Activated CD4-positive, alpha-beta T cell treated with anti-CD3 and anti-CD28 coated beads for 48 hours (primary cell): ENCODE data around the gene NAXE.
A peak's percentile ranks its signal among the peaks of the same experiment; 100 is the strongest.
"Not testable (repeated sequence)": the region's sequence is repeated elsewhere in the genome, so short reads cannot be mapped to it uniquely, and the experiment has no call there.

Source experiments
- DNase-seq: peaks from one replicate; pipeline ENCODE4 v3.0.0-alpha.2; 2020

Gene NAXE

DNA sequence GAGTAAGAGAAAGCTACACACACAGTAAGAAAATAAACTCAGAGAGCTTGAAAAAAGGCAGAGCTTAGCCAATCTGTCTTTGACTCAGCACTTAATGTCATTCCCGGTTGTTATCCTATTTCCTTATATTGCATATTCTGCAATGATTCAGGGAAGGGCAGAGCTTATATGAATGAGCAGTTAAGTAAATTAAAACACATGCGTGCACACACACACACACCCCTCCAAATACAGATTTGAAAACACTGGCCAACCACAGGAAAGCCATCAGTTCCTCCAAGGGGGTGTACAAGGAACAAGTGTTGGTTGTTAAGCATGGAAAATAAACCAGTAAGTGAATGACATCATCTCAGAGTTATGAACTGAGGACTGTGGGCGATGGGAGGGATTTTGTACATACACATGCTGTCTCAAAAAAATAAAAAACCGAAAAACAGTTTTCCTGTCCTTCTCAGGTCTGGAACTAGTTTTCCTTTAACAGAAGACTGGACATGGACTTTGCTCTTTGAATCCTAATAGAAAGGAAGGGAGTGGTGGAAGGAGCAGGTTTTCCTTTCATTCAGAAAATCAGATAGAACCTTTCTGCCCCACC is 20.2 kb upstream of the NAXE start:
- DNase-seq, result no peak

DNA sequence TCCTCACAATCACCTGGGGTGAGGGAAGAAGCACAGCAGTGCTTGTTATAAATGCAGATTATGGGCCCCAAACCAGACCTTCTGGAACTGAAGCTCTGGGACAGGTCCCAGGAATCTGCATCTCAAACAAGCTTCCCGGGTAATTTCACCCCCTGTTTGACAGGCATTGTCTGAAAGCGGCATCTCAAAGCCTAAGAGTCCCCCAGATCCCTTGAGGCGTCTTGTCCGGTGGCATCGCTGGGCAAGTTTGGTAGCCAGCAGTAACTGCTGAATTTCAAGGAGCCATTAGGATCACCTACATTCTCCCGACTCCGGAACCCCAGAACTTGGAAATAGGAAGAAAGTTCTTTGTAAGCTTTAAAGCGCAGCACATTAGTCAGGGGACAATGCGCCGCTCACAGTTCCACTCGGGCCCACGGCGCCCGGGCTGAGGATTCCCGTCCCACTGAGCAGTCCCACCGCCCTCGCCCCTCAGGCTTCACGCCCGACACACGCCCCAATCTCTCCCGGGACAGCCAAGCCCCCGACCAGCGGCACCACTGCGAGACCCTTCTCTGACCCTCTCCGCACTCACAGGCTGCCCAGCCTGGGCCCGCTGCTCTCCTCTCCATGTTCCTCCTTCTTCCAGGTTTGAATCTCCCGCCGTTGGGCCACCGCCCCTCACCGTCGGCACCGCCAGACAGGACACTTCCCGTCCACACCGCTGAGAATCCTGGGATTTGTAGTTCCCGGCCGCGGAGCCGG is 19.5 kb upstream of the NAXE start, which contains the start of gene IQGAP3:
TSS of gene IQGAP3 (minus strand) at position 647 of the 744 bp plus-strand sequence. CDS start at position 611, 36 bp downstream.
- peak; percentile 83 for DNase-seq

DNA sequence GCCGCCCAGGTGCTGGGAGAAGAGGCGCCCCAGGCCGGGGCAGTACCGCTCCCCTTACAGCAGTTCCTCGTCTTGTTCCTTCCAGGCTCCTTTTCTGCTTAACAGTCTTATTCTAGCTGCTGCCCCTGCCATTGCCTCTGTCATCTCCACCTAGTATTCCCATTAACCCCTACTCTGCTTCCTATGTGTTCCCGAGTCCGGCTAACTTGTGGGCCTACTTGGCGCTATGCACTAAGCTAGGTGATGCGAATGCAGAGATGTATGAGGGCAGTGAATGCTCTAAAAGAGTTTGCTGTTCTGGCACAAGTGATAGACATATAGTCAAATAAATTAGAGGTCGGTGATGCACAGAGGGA is 18.9 kb upstream of the NAXE start:
- DNase-seq, result no peak

DNA sequence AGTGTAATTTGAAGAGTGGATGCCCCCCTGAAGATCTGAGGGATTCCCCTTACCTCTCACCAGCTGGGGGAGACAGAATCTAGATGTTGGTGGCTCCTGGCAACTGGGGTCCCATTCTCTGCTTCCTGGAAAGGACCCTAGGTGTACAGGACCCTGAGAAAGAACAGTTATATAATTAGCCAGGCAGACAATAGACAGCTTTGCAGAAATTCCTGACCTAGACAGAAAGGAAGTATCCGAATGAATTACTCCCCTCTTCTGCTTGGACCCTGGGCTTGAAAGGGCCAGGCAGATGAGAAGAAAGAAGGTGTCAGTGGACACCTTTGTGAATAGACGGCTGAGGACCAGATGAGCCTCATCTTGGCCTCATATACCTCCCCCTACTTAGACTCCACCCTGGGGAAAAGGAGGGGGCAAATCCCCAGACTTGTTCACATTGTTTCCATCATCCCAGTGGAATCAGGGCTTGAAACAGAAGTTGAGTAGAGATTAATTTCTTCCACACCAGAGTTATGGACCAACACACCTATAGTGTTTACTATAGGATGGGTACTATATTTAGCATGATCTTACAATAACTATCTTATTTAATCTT is 17.4 kb upstream of the NAXE start:
- DNase-seq, result no peak

DNA sequence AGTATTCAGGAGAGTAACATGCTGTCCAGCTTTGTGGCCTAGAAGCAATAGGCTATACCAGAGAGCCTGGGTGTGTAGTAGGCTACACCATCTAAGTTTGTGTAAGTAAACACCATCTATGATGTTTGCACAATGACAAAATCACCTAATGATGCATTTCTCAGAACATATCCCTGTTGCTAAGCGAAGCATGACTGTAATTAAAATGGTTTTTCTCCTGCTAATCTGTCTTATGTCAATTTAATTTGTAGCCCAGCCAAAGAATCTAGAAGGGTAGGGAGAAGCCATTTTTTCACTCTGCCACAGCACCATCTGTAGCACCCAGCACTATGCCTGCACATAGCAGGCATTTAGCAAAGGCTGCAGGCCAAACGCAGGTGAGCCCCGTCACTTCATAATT is 14.0 kb upstream of the NAXE start:
- DNase-seq, result no peak

DNA sequence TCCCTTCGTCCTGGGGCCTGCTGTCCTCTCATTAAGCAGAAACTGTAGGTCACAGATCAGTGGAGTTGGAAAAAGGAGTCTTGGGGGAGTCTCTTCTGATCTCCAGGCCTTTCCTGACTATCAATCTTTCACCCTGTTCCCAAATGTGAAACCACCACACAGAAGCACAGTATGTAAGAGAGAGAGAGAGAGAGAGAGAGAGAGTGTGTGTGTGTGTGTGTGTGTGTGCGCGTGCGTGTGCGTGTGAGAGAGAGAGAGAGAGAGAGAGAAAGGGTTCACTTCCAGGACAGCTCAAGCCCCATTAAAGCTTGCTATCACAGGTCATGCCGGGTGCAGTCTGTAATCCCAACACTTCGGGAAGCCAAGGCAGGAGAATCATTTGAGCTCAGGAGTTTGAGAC is 13.5 kb upstream of the NAXE start:
- no peak for DNase-seq

DNA sequence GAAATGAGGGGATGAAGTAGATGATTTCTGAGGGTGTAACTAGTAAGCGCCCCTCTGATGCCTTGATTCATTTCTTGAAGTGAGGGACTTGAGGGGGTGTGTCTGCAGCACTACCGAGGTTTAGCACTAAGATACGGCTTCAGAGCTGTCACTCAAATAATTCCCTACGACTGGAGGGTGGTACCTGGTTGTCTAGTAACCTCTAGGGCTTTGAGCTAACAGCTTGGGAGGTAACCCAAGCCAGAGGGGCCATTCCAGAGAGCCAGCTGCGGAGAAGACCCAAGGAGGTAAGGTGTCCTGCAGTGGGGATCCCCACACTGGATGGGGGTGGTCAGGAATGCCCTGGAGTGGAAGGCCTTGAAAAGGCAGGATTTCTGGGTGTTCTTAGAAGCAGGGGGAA is 12.1 kb upstream of the NAXE start, which contains the start of gene TTC24:
TSS of gene TTC24 (plus strand) at position 252 of the 400 bp plus-strand sequence. CDS start 1,642 bp downstream, outside the sequence.
- no peak for DNase-seq

DNA sequence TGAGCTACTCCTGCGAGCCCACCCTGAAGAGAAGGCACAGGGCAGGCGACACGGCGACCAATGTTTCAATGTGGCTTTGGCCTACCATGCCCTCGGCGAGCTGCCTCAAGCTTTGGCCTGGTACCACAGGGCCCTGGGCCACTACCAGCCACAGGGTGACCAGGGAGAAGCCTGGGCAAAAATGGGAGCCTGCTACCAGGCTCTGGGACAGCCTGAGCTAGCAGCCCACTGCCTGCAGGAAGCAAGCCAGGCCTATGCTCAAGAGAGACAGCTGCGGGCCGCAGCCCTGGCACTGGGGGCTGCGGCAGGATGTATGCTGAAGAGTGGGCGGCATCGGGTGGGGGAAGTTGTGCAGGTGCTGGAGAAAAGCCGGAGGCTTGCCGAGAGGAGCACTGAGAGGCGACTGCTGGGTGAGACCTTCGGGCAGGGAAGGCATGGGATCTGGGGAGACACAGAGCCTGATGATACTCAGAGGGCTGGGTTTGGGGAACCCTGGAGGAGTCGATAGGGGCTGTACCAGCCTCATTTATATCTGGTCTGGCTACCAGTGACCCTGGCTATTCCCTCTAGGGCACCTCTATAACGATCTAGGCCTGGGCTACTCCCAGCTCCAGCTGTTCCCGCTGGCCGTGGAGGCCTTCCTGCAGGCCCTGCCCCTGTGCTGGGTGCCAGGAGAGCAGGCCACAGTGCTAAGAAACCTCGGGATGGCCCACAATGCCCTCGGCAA is 9.8 kb upstream of the NAXE start:
- DNase-seq, result peak; percentile 49

DNA sequence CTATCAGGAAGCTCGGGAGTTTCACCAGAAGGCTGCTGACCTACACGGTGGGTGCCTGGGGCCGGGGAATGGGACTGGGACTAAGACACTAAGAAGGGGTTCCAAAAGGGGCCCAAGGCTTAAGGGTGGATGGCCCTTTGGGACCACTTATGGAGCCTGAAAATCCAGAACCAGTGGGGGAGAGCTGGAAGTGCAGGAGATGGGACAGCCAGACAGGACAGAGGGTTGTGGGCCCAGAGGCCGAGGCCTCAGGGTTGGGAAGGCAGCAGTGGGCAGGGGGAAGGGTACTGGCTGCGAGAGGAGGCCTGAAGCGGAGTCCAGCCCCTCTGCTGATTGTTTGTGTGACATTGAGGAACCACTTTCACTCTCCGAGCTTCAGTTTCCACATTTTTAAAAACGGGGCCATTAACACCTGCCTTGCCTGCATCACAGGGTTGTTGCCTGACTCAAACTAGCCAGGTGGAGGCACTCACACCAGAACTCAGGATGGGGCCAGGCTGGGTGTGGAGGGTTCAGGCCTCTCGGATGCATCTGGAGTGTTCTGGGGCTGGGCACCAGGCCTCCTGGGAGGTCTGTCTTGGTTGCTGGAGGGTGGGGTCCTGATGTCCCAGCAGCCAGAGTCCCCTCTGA is 9.1 kb upstream of the NAXE start:
- peak; percentile 43 for DNase-seq

DNA sequence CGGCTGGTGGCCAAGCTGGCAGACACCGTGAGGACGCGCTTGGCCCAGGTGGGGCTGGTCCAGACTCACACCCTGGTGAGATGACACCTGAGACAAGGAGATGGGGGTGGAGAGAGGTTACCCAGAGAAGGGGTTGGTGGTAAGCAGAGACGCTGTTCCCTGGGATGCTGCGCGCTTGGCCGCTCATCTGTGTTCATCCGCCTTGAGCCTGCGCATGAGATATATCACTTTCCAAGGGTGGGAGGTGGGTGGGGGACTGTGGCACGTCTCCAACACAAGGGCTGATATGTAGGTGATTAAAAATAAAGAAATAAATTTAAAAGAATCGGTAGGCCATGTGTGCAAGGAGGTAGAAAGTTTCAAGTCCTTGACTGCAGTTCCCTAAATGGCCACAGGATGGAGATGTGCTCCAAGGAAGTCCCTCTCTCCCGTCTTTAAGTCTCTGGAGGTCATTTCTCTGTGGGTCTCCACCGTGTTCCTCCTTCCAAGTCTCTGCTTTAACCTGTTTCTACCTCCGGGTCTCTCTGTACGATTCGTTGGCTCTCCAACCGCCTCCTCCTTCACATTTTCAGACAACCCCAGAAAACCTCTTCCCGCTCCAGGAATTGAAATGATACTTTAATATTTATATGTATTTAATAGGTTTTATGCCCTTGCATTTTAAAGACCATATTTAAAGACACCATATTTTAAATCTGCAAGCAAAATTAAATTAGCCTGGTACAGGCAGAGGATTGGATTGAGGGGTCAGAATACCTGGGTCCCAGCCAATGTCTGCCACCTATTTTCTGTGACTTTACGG is 7.6 kb upstream of the NAXE start:
- DNase-seq, result peak; percentile 86

DNA sequence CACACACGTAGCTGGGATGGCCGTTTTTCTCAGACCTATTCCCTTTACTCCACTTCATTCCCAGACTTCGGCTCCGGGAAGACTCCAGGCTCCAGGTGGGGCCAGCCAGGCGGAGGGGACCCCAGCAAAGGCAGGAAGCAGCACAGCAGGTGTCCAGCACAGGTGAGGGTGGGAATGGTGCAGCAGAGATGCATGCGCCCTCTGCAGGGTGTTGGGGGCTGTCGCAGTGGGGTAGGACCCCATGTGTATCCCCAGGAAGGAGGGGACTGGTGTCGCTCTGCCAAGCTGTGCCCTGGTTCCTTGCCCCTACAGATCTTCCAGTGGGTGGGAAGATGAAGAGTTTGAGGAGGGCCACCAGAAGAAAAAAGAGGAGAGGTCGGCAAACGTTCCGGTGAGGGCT is 6.8 kb upstream of the NAXE start:
- no peak for DNase-seq

DNA sequence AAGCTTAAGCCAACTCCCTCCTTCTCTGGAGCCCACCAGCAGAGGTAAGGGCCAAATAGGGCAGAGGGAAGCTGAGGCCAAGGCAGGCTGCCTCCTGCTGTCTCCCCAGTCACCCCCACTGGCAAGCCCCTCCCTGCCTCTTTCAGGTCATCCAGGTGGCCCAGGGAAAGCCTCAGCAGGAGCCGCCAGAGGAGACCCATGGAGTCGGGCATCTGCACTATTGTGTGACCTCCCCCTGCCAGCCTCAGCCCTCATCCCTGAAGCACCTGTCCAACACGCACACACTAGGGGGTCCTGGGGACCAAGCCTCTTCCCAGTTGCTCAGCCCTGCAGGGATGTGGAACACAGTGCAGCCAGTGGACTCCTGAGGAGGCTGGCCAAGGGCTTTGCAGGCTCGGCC is 5.3 kb upstream of the NAXE start:
- DNase-seq, result no peak

DNA sequence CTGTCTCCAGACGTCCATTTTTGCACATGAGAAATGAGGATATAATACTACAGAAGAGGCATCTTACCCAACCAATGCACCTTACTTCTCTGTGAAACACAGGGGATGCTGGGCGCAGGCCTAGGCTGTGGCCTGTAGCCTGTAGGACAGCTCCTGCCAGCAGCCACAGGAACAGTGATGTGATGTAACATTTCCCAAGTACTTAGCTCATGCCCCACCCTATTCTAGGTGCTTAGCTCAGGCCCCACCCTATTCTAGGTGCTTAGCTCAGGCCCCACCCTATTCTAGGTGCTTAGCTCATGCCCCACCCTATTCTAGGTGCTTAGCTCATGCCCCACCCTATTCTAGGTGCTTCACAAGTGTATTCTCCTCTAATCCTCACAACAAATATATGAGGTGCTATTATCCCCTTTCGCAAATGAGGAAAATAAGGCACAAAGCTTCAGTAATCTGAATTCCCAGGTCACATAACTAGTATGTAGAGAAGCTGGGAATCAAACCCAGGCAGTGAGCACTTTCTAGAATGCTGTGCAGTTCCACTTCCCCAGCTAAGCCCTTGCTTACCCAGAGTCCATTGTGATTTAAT is 4.6 kb upstream of the NAXE start:
- no peak for DNase-seq

DNA sequence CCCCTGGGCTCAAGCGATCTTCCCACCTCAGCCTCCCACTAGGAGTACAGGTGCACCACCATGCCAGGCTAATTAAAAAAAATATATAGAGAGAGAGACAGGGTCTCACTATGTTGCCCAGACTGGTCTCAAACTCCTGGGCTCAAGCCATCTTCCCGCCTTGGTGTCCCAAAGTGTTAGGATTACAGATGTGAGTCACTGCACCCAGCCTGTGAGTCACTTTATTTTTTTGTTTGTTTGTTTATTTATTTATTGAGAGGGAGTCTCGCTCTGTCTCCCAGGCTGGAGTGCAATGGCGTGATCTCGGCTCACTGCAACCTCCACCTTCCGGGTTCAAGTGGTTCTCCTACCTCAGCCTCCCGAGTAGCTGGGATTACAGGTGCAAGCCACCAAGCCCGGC is 3.6 kb upstream of the NAXE start:
- DNase-seq, result not testable (repeated sequence)

DNA sequence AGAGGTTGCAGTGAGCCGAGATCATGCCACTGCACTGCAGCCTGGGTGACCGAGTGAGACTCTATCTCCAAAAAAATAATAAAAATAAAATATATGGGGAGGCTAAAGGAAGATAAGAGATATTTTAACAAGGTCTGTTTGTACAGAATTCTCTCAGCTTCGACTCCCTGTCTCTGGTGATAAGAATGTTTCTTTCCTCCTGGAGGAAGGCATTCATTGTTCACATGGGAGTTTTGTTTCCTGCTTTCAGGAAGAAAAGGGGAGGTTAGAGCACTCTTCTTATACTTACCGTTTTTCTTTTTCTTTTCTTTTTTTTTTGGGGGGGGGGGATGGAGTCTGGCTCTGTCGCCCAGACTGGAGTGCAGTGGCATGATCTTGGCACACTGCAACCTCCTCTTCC is 2.0 kb upstream of the NAXE start:
- DNase-seq, result no peak

DNA sequence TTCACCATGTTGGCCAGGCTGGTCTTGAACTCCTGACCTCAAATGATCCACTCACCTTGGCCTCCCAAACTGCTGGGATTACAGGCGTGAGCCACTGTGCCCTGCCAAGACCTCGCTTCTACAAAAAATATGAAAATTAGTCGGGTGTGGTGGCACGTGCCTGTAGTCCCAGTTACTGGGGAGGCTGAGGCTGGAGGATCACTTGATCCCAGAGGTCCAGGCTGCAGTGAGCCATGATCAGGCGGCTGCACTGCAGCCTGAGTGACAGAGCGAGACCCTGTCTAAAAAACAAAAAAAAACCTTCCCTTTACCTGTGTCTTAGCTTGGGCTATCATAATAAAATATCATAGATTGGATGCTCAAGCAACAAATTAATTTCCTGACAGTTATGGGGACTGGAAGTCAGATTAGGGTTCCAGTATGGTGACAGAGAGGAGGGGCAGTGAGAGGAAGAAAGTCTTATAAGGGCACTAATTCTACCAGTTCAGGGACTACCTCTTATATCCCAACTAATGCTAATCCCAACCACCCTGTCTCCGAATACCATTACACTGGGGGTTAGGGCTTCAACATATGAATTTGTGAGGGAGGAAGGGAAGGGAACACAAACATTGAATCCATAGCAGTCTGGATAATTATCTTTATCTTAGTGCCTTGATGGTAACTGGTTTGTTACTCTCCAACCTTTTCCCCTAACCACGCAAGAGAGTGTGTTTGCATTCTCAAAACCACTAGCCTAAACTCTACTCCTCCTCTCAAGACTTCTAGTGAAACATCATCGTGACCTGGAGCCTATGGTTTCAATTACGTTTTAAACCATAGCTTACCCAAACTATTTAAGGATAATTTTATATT is 1.0 kb upstream of the NAXE start:
- DNase-seq, result no peak

DNA sequence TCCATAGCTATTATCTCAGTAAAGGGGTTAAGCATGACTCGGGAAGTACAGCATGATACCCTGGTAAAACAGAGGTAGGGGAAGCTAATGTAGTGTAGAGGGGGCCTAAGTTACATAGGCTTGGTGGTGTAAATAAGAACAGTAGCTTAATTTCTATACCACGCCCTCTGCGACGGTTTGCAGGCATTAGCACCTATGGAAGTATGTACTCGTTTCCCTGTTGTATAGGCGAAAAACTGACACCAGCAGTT is 470 bp upstream of the NAXE start:
- DNase-seq, result no peak

DNA sequence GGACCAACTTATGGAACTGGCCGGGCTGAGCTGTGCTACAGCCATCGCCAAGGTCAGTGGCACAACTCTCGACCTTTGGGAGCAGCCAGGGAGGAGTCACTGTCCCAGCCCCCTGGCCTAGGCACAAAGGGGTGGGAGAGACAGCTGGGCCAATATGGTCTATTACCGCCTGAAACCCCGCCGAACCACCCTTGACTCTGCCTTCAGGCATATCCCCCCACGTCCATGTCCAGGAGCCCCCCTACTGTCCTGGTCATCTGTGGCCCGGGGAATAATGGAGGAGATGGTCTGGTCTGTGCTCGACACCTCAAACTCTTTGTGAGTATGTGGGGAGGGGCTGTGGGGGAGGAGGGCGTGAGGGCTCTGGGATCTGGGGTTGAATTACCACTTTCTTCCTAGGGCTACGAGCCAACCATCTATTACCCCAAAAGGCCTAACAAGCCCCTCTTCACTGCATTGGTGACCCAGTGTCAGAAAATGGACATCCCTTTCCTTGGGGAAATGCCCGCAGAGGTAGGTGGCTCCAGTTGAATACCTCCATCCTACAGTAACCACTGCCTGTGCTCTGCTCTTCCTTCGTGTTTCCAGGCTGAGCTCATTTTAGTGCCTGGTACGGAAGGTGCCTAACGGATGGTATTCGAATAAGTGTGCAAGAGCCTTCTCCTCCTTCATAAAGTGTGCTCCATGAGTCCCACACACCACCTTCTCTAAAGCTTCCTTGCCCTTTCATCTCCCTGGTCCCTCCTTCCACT is 758 bp downstream of the NAXE start:
- DNase-seq, result peak; percentile 20

DNA sequence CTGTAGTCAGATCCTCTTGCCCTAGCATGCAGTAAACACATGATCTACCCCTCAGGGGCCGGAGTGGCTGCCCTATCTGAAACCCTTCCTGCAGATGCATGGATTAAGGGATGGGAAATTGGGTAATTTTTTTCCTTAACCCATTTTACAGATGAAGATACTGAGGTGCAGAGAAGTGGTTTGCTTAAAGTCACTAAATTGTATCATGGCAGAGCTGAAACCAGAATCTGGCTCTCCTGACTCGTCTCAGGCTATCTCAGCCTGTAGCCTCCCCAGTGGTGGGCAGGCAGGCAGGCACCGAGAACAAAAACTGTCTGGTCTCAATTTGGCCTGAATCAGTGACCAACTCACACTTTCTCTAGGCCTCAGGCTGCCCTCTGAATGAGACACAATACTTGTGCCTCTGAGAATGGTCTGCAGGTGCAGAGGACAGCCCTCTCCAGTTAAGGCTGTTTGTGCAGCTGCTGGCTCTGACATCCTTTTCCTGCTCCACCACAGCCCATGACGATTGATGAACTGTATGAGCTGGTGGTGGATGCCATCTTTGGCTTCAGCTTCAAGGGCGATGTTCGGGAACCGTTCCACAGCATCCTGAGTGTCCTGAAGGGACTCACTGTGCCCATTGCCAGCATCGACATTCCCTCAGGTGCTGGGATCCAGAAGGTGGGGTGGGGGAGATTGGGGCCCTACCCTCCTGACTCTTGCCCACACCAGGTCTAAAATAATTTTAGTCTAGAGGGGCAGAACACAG is 1.5 kb downstream of the NAXE start:
- no peak for DNase-seq

DNA sequence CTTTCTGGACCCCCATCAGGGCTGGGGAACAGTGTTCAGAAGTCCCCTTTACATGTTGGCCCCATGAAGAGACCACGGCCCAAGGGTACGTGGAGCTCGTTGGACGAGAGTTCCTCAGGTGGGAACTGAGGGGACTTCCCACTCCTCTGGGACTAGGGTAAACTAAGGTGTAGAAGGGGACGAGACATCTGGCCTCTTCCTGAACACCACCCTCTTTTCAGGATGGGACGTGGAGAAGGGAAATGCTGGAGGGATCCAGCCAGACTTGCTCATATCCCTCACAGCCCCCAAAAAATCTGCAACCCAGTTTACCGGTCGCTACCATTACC is 2.0 kb downstream of the NAXE start:
- no peak for DNase-seq
